OCI-LY1 (cell line): ENCODE data around the gene SLC2A4RG.

Experiments
- EZH2 ChIP-seq: fragments of 200-600 bp; sonication (generic), shearing (Covaris generic); IDR thresholded peaks from 2 replicates; pipeline ENCODE4 v1.8.0; 2017; ENCODE audit warnings: borderline replicate concordance, mixed run types, mild to moderate bottlenecking, antibody characterized with exemption, low read length, moderate library complexity, mixed read lengths
- TF ChIP-seq, protein P1 (sequence below): fragments of 200-600 bp; sonication (generic), shearing (Covaris generic); IDR thresholded peaks from 2 replicates; pipeline ENCODE4 v1.5.1; 2017; ENCODE audit warnings: mild to moderate bottlenecking, antibody characterized with exemption, low read length, moderate library complexity, mixed read lengths

DNA sequence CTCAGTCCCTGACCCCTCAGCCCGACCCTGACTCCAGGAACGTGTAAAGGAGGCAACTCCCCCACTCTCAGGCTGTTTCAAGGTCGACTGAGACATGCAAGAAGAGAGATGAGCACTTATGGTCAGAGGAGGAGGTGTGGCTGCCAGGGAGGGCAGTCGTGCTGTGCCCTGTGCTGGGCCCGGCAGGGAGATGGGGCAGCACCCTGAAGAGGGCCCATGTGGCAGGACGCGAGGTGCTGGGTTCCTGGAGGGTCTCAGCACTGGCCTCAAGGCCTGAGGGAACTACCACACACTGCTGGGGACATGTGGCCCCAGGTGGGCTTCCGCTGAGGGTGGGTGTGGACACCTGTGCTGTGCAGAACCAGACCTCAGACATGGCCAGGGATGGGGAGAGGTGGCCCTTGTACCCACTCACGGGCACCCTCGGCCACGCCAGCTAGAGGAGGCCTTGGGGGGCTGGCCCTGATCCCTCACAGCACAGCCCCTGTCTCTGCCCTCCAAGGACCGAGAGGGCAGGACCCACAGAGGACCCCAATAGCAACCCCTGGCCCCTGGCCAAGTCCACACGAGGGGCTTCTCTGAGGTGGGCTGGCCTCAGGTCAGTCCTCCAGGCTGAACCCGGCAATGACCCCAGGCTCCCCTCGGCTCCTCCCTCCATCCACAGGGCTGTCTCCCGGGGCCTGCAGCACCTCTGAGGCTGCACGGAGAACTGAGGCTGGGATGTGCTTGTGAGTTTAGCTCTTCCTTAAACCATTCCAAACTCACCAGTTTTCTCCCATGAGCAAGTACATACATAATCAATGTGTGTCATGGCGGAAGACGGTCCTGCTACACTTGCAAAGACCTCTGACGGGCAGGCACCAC lies 8.7 kb downstream of the SLC2A4RG start:
- TF ChIP-seq, protein P1, sequence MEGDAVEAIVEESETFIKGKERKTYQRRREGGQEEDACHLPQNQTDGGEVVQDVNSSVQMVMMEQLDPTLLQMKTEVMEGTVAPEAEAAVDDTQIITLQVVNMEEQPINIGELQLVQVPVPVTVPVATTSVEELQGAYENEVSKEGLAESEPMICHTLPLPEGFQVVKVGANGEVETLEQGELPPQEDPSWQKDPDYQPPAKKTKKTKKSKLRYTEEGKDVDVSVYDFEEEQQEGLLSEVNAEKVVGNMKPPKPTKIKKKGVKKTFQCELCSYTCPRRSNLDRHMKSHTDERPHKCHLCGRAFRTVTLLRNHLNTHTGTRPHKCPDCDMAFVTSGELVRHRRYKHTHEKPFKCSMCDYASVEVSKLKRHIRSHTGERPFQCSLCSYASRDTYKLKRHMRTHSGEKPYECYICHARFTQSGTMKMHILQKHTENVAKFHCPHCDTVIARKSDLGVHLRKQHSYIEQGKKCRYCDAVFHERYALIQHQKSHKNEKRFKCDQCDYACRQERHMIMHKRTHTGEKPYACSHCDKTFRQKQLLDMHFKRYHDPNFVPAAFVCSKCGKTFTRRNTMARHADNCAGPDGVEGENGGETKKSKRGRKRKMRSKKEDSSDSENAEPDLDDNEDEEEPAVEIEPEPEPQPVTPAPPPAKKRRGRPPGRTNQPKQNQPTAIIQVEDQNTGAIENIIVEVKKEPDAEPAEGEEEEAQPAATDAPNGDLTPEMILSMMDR, result no peak
- no peak for TF ChIP-seq EZH2
